Glutamatergic neuron (in vitro differentiated cells): ENCODE results near the gene LAMC3. TPM values are rescaled to one million over a fixed set of nuclear protein-coding genes. Genes with fewer than 3 reads are reported as not detected.

Experiments used
- DNase-seq: peaks from one replicate; pipeline ENCODE4 v3.0.0; 2022
- H3K27ac Mint-ChIP-seq: one replicate; pipeline ENCODE4 v1.8.0; 2020; ENCODE audit warnings: mild to moderate bottlenecking, mixed read lengths, inconsistent platforms; ENCODE audit not compliant: unreplicated experiment
- H3K27me3 Mint-ChIP-seq: one replicate; pipeline ENCODE4 v1.8.0; 2020; ENCODE audit warnings: mild to moderate bottlenecking, moderate library complexity, mixed read lengths, inconsistent platforms; ENCODE audit not compliant: unreplicated experiment
- H3K36me3 Mint-ChIP-seq: one replicate; pipeline ENCODE4 v1.8.0; 2020; ENCODE audit warnings: mild to moderate bottlenecking, mixed read lengths, inconsistent platforms; ENCODE audit not compliant: unreplicated experiment
- H3K4me1 Mint-ChIP-seq: one replicate; pipeline ENCODE4 v1.8.0; 2020; ENCODE audit warnings: mild to moderate bottlenecking, low read depth, mixed read lengths, inconsistent platforms; ENCODE audit not compliant: unreplicated experiment
- H3K4me3 Mint-ChIP-seq: one replicate; pipeline ENCODE4 v1.8.0; 2020; ENCODE audit warnings: mild to moderate bottlenecking, mixed read lengths, inconsistent platforms; ENCODE audit not compliant: unreplicated experiment
- H3K9me3 Mint-ChIP-seq: one replicate; pipeline ENCODE4 v1.8.0; 2020; ENCODE audit warnings: mild to moderate bottlenecking, moderate library complexity, mixed read lengths, inconsistent platforms; ENCODE audit not compliant: unreplicated experiment
- total RNA-seq: library from RNA; stranded (reverse); fragmentation: NEBNext Ultra II Directional; extraction: Animal tissue kit (Norgen Biotek cat#: 25700); gene quantifications from one replicate; pipeline ENCODE4 v1.2.1, GENCODE V29; 2021; ENCODE audit not compliant: unreplicated experiment
- TF ChIP-seq, protein P1 (sequence below): fragments of 200-600 bp; sonication (generic); IDR thresholded peaks from one replicate; pipeline ENCODE4 v1.5.0; 2021; ENCODE audit not compliant: partially characterized antibody, unreplicated experiment

Gene LAMC3
- total RNA-seq, 1 donor from 2014 or later, result 0.17 TPM

GRCh38 chr9:130962418-130963316, 46.3 kb upstream of the LAMC3 start:
- Mint-ChIP-seq H3K9me3 (peaks cover 2% of the 10 kb centered on the region), H3K27me3 (peaks cover 6% of the 10 kb centered on the region), H3K4me3 (no peak overlapping the region), H3K4me1 (no peaks in the 10 kb centered on the region), H3K36me3 (no peaks in the 10 kb centered on the region), H3K27ac (no peak overlapping the region)
- DNase-seq, result no peak
- TF ChIP-seq, protein P1, sequence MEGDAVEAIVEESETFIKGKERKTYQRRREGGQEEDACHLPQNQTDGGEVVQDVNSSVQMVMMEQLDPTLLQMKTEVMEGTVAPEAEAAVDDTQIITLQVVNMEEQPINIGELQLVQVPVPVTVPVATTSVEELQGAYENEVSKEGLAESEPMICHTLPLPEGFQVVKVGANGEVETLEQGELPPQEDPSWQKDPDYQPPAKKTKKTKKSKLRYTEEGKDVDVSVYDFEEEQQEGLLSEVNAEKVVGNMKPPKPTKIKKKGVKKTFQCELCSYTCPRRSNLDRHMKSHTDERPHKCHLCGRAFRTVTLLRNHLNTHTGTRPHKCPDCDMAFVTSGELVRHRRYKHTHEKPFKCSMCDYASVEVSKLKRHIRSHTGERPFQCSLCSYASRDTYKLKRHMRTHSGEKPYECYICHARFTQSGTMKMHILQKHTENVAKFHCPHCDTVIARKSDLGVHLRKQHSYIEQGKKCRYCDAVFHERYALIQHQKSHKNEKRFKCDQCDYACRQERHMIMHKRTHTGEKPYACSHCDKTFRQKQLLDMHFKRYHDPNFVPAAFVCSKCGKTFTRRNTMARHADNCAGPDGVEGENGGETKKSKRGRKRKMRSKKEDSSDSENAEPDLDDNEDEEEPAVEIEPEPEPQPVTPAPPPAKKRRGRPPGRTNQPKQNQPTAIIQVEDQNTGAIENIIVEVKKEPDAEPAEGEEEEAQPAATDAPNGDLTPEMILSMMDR, result no peak

GRCh38 chr9:130963337-130963908, 45.6 kb upstream of the LAMC3 start:
- Mint-ChIP-seq H3K4me1 (no peaks in the 10 kb centered on the region), H3K27me3 (peaks cover 6% of the 10 kb centered on the region), H3K27ac (no peak overlapping the region), H3K4me3 (no peak overlapping the region), H3K9me3 (peaks cover 2% of the 10 kb centered on the region), H3K36me3 (no peaks in the 10 kb centered on the region)
- TF ChIP-seq, protein P1, result no peak
- no peak for DNase-seq

DNA sequence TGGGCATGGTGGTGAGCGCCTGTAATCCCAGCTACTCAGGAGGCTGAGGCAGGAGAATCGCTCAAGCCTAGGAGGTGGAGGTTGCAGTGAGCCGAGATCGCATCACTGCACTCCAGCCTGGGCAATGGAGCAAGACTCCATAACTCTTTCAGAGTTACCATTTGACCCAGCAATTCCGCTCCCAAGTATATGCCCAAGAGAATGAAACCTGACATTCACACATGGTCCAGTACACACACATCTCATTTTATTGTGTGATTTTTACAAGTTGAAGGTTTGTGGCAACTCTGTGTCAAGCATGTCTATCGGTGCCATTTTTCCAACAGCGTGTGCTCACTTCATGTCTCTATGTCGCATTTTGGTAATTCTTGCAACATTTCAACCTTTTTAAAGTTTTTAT, 45.1 kb upstream of the LAMC3 start:
- Mint-ChIP-seq H3K36me3 (no peaks in the 10 kb centered on the region), H3K4me1 (no peaks in the 10 kb centered on the region), H3K4me3 (no peak overlapping the region), H3K9me3 (peaks cover under 1% of the 10 kb centered on the region), H3K27me3 (peaks cover 6% of the 10 kb centered on the region), H3K27ac (no peak overlapping the region)
- TF ChIP-seq, protein P1, result no peak
- DNase-seq, result no peak

GRCh38 chr9:130965680-130966079, 43.3 kb upstream of the LAMC3 start:
- Mint-ChIP-seq H3K4me1 (no peaks in the 10 kb centered on the region), H3K4me3 (no peak overlapping the region)

More at GRCh38 chr9:130965680-130966079, 43.3 kb upstream of the LAMC3 start:
- Mint-ChIP-seq H3K9me3 (no peaks in the 10 kb centered on the region), H3K27ac (no peak overlapping the region), H3K27me3 (peaks cover 6% of the 10 kb centered on the region), H3K36me3 (no peaks in the 10 kb centered on the region)
- no peak for DNase-seq
- TF ChIP-seq, protein P1, result no peak
